HEK293 (cell line): ENCODE measurements around the gene RUFY1.

Source experiments
- HOXA7 ChIP-seq: sonication (generic); formaldehyde crosslinking; IDR thresholded peaks from 2 replicates; pipeline ENCODE4 v1.8.1; 2022; ENCODE audit warnings: missing genetic modification reagents, borderline replicate concordance
- HOXD13 ChIP-seq: sonication (generic); formaldehyde crosslinking; IDR thresholded peaks from 2 replicates; pipeline ENCODE4 v1.8.0; 2022; ENCODE audit warnings: missing genetic modification reagents, borderline replicate concordance
- PATZ1 ChIP-seq: fragments of 450-650 bp; formaldehyde crosslinking; IDR thresholded peaks from 2 replicates; pipeline ENCODE4 v1.5.1; 2016; ENCODE audit warnings: missing biosample characterization, missing genetic modification characterization
- REST ChIP-seq: fragments of 450-650 bp; formaldehyde crosslinking; IDR thresholded peaks from 2 replicates; pipeline ENCODE4 v1.5.1; 2016; ENCODE audit warnings: missing biosample characterization, missing genetic modification characterization
- YY2 ChIP-seq: fragments of 450-650 bp; formaldehyde crosslinking; IDR thresholded peaks from 2 replicates; pipeline ENCODE4 v1.5.1; 2016; ENCODE audit warnings: missing biosample characterization, missing genetic modification characterization
- ZBTB21 ChIP-seq: fragments of 450-650 bp; formaldehyde crosslinking; IDR thresholded peaks from 2 replicates; pipeline ENCODE4 v1.5.1; 2017; ENCODE audit warnings: missing biosample characterization, missing genetic modification characterization
- ZFP41 ChIP-seq: fragments of 450-650 bp; formaldehyde crosslinking; IDR thresholded peaks from 2 replicates; pipeline ENCODE4 v1.5.1; 2016; ENCODE audit warnings: missing biosample characterization, missing genetic modification characterization, borderline replicate concordance
- ZNF121 ChIP-seq: fragments of 450-650 bp; formaldehyde crosslinking; IDR thresholded peaks from 2 replicates; pipeline ENCODE4 v1.5.1; 2016; ENCODE audit warnings: missing biosample characterization, missing genetic modification characterization
- ZNF146 ChIP-seq: fragments of 450-650 bp; formaldehyde crosslinking; IDR thresholded peaks from 2 replicates; pipeline ENCODE4 v1.5.1; 2016; ENCODE audit warnings: missing biosample characterization, missing genetic modification characterization
- ZNF391 ChIP-seq: fragments of 450-650 bp; formaldehyde crosslinking; IDR thresholded peaks from 2 replicates; pipeline ENCODE4 v1.5.1; 2016; ENCODE audit warnings: low read depth, missing biosample characterization, missing genetic modification characterization, borderline replicate concordance
- ZNF48 ChIP-seq: fragments of 450-650 bp; formaldehyde crosslinking; IDR thresholded peaks from 2 replicates; pipeline ENCODE4 v1.5.1; 2016; ENCODE audit warnings: missing biosample characterization, missing genetic modification characterization
- ZNF521 ChIP-seq: fragments of 450-650 bp; formaldehyde crosslinking; IDR thresholded peaks from 2 replicates; pipeline ENCODE4 v1.5.1; 2017; ENCODE audit warnings: missing biosample characterization, mild to moderate bottlenecking, missing genetic modification characterization
- ZNF626 ChIP-seq: fragments of 450-650 bp; sonication (Bioruptor Pico); formaldehyde crosslinking; IDR thresholded peaks from 2 replicates; pipeline ENCODE4 v1.5.1; 2018; ENCODE audit warnings: missing biosample characterization, missing genetic modification characterization, inconsistent platforms
- ZNF629 ChIP-seq: fragments of 450-650 bp; formaldehyde crosslinking; IDR thresholded peaks from 2 replicates; pipeline ENCODE4 v1.5.1; 2017; ENCODE audit warnings: missing biosample characterization, missing genetic modification characterization
- ZSCAN5A ChIP-seq: fragments of 450-650 bp; formaldehyde crosslinking; IDR thresholded peaks from 2 replicates; pipeline ENCODE4 v1.5.1; 2016; ENCODE audit warnings: missing biosample characterization, missing genetic modification characterization
- ZXDB ChIP-seq: fragments of 450-650 bp; formaldehyde crosslinking; IDR thresholded peaks from 2 replicates; pipeline ENCODE4 v1.5.1; 2016; ENCODE audit warnings: missing biosample characterization, missing genetic modification characterization
- TF ChIP-seq, protein P1 (sequence below): fragments of 450-650 bp; formaldehyde crosslinking; IDR thresholded peaks from 2 replicates; pipeline ENCODE4 v1.5.1; 2016; ENCODE audit warnings: missing biosample characterization, missing genetic modification characterization
- TF ChIP-seq, protein P2 (sequence below): fragments of 450-650 bp; IDR thresholded peaks from 2 replicates; pipeline ENCODE4 v1.5.1; 2018; ENCODE audit warnings: missing biosample characterization, missing genetic modification characterization
- TF ChIP-seq, protein P3 (sequence below): fragments of 450-650 bp; formaldehyde crosslinking; IDR thresholded peaks from 2 replicates; pipeline ENCODE4 v1.5.1; 2016; ENCODE audit warnings: missing biosample characterization, missing genetic modification characterization
- TF ChIP-seq, protein P4 (sequence below): sonication (generic); formaldehyde crosslinking; IDR thresholded peaks from 2 replicates; pipeline ENCODE4 v1.8.1; 2022; ENCODE audit warnings: mild to moderate bottlenecking, moderate library complexity, missing genetic modification reagents
- TF ChIP-seq, protein P5 (sequence below): fragments of 450-650 bp; formaldehyde crosslinking; IDR thresholded peaks from 2 replicates; pipeline ENCODE4 v1.5.1; 2016; ENCODE audit warnings: missing biosample characterization, missing genetic modification characterization

Gene RUFY1

GRCh38 chr5:179623003-179623905 is 72.9 kb downstream of the RUFY1 start, which contains the start of gene HNRNPH1 (continued):
- TF ChIP-seq ZSCAN5A: peak; percentile 45; the same call in 1 of the 2 replicates
- TF ChIP-seq ZNF629: peak; percentile 55
- TF ChIP-seq, protein P1, sequence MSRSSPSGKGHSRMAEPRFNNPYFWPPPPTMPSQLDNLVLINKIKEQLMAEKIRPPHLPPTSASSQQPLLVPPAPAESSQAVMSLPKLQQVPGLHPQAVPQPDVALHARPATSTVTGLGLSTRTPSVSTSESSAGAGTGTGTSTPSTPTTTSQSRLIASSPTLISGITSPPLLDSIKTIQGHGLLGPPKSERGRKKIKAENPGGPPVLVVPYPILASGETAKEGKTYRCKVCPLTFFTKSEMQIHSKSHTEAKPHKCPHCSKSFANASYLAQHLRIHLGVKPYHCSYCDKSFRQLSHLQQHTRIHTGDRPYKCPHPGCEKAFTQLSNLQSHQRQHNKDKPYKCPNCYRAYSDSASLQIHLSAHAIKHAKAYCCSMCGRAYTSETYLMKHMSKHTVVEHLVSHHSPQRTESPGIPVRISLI (tag by site-specific recombination): peak; percentile 62; the same call in 1 of the 2 replicates
- peak; percentile 89; the same call in 1 of the 2 replicates for TF ChIP-seq ZNF391 (tag by site-specific recombination)
- peak; percentile 67; the same call in 1 of the 2 replicates for TF ChIP-seq REST (tag by site-specific recombination)
- peak; percentile 63; the same call in 1 of the 2 replicates for TF ChIP-seq PATZ1 (tag by site-specific recombination)
- peak; percentile 3; the same call in 1 of the 2 replicates for TF ChIP-seq ZNF146 (tag by site-specific recombination)
- TF ChIP-seq YY2 (tag by site-specific recombination): peak; percentile 68
- peak; percentile 76 for TF ChIP-seq ZXDB (tag by site-specific recombination)
- no peak for TF ChIP-seq ZNF48 (tag by site-specific recombination)
- peak; percentile 39 for TF ChIP-seq HOXD13
- TF ChIP-seq, protein P2, sequence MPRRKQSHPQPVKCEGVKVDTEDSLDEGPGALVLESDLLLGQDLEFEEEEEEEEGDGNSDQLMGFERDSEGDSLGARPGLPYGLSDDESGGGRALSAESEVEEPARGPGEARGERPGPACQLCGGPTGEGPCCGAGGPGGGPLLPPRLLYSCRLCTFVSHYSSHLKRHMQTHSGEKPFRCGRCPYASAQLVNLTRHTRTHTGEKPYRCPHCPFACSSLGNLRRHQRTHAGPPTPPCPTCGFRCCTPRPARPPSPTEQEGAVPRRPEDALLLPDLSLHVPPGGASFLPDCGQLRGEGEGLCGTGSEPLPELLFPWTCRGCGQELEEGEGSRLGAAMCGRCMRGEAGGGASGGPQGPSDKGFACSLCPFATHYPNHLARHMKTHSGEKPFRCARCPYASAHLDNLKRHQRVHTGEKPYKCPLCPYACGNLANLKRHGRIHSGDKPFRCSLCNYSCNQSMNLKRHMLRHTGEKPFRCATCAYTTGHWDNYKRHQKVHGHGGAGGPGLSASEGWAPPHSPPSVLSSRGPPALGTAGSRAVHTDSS: peak; percentile 38
- 0 out of 2 replicates have a peak, but pooled peaks have one; percentile 52 for TF ChIP-seq ZBTB21 (tag by site-specific recombination)
- TF ChIP-seq, protein P3, sequence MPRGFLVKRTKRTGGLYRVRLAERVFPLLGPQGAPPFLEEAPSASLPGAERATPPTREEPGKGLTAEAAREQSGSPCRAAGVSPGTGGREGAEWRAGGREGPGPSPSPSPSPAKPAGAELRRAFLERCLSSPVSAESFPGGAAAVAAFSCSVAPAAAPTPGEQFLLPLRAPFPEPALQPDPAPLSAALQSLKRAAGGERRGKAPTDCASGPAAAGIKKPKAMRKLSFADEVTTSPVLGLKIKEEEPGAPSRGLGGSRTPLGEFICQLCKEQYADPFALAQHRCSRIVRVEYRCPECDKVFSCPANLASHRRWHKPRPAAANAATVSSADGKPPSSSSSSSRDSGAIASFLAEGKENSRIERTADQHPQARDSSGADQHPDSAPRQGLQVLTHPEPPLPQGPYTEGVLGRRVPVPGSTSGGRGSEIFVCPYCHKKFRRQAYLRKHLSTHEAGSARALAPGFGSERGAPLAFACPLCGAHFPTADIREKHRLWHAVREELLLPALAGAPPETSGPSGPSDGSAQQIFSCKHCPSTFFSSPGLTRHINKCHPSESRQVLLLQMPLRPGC: peak; percentile 59; the same call in 1 of the 2 replicates
- TF ChIP-seq ZNF121 (tag by site-specific recombination): peak; percentile 58; the same call in 1 of the 2 replicates
- no peak for TF ChIP-seq ZNF626 (tag by site-specific recombination)
- TF ChIP-seq ZFP41 (tag by site-specific recombination): 0 out of 2 replicates have a peak, but pooled peaks have one; percentile 43
- no peak for TF ChIP-seq HOXA7 (CRISPR knock-in tag)
- TF ChIP-seq ZNF521 (tag by site-specific recombination): no peak
- TF ChIP-seq, protein P4, sequence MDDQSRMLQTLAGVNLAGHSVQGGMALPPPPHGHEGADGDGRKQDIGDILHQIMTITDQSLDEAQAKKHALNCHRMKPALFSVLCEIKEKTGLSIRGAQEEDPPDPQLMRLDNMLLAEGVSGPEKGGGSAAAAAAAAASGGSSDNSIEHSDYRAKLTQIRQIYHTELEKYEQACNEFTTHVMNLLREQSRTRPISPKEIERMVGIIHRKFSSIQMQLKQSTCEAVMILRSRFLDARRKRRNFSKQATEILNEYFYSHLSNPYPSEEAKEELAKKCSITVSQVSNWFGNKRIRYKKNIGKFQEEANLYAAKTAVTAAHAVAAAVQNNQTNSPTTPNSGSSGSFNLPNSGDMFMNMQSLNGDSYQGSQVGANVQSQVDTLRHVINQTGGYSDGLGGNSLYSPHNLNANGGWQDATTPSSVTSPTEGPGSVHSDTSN: 0 out of 2 replicates have a peak, but pooled peaks have one; percentile 51
- TF ChIP-seq, protein P5, sequence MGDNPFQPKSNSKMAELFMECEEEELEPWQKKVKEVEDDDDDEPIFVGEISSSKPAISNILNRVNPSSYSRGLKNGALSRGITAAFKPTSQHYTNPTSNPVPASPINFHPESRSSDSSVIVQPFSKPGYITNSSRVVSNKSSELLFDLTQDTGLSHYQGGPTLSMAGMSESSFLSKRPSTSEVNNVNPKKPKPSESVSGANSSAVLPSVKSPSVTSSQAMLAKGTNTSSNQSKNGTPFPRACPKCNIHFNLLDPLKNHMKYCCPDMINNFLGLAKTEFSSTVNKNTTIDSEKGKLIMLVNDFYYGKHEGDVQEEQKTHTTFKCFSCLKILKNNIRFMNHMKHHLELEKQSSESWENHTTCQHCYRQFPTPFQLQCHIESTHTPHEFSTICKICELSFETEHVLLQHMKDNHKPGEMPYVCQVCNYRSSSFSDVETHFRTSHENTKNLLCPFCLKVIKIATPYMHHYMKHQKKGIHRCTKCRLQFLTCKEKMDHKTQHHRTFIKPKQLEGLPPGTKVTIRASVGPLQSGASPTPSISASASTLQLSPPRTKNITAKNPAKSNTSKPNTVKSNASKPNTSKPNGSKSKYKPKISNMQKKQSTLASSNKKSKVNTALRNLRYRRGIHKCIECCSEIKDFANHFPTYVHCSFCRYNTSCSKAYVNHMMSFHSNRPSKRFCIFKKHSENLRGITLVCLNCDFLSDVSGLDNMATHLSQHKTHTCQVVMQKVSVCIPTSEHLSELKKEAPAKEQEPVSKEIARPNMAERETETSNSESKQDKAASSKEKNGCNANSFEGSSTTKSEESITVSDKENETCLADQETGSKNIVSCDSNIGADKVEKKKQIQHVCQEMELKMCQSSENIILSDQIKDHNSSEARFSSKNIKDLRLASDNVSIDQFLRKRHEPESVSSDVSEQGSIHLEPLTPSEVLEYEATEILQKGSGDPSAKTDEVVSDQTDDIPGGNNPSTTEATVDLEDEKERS (tag by site-specific recombination): 0 out of 2 replicates have a peak, but pooled peaks have one; percentile 18
